ENCODE data around the gene ERFE.

- TF ChIP-seq CTCF (IDR thresholded peaks at IDR 0.05) (no peak), POLR2A (IDR thresholded peaks at IDR 0.05) (no peak)
Observed at GRCh38 chr2:238173692-238174091, 14.9 kb downstream of the ERFE start.

All from body of pancreas (tissue), 4 donors.